Measurements from ENCODE around the gene SCRN1.
"Not testable (repeated sequence)": the region's sequence is repeated elsewhere in the genome, so short reads cannot be mapped to it uniquely, and the experiment has no call there.

Gene SCRN1

GRCh38 chr7:29922921-29923700 is 66.5 kb downstream of the SCRN1 start:
- no peak for DNase-seq

GRCh38 chr7:29921404-29922010 is 68.1 kb downstream of the SCRN1 start:
- peak; percentile 37 for DNase-seq

GRCh38 chr7:29920491-29920890 is 69.1 kb downstream of the SCRN1 start:
- DNase-seq = no peak

GRCh38 chr7:29919790-29920189 is 69.8 kb downstream of the SCRN1 start:
- DNase-seq = no peak

GRCh38 chr7:29918850-29919249 is 70.8 kb downstream of the SCRN1 start:
- no peak for DNase-seq

- no peak for DNase-seq
These were observed 72.0 kb downstream of the SCRN1 start for GRCh38 chr7:29917641-29918040.

GRCh38 chr7:29915481-29916215 is 74.0 kb downstream of the SCRN1 start:
- DNase-seq = no peak

DNA sequence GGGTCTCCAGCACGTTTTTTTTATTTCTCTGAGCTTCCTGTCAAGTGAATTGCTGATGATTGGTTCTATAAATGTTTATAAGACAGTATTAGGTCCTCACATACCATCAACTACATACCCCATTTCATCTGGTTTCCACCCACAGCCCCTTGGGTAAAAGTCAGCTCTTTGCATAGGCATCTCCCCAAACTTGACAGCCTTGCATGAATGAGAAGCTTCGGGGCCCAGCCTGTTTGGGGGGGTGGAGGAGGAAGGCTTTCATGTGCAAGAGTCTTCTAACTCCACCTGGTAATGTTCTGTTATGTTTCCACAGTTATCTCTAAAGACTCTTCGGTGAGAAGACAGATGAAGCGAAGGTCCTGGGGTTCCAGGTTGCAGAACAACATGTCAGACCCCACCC is 75.4 kb downstream of the SCRN1 start:
- DNase-seq = no peak

GRCh38 chr7:29906200-29907022 is 83.2 kb downstream of the SCRN1 start:
- no peak for DNase-seq

- no peak for DNase-seq
These were observed 88.9 kb downstream of the SCRN1 start for GRCh38 chr7:29900745-29901144.

DNA sequence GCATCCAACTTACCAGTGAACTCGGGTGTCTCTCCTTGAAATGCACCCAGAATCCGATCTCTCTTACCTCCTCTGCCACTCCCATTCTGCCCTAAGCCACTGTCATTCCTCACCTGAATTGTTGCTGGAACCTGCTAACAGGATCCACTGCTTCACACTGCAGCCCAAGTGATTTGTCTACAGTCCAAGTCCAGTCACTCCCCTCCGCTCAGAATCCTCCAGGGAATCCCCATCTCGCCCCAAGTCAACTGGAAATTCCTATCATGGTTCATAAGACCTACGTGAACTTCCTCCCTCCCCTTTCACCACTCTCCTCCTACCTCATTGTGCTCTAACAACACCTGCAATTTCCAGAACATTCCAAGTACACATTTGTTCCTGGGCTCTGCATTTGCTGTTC is 91.3 kb downstream of the SCRN1 start:
- no peak for DNase-seq

DNA sequence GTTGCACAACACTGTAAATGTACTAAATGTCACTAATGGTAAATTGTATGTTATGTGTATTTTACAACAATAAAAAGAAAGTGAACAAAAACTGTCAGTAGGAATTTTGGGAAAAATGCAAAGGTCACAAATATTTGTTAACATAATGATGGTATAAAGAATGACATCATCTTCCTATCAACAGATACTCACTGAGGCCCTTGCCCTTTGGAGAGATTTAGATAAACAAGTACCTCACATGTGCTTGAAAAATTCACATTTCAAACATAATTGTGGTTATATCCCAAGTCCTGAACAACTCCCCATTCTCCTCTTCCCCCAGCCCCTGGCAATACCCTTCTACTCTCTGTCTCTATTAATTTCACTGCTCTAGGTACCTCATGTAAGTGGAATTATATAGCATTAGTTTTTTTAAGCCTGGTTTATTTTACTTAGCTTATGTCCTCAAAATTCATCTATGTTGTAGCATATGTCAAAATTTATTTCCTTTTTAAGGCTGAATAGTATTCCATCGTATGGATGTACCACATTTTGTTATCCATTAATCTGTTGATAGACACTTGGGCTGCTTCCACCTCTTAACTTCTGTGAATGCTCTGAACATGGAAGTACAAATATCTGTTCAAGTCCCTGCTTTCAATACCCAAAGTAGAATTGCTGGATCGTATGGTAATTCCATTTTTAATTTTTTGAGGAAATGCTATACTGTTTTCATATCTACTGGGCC is 92.8 kb downstream of the SCRN1 start:
- no peak for DNase-seq

- DNase-seq = no peak
These were observed 94.0 kb downstream of the SCRN1 start for GRCh38 chr7:29895559-29895958.

GRCh38 chr7:29894256-29894655 is 95.3 kb downstream of the SCRN1 start:
- no peak for DNase-seq

DNA sequence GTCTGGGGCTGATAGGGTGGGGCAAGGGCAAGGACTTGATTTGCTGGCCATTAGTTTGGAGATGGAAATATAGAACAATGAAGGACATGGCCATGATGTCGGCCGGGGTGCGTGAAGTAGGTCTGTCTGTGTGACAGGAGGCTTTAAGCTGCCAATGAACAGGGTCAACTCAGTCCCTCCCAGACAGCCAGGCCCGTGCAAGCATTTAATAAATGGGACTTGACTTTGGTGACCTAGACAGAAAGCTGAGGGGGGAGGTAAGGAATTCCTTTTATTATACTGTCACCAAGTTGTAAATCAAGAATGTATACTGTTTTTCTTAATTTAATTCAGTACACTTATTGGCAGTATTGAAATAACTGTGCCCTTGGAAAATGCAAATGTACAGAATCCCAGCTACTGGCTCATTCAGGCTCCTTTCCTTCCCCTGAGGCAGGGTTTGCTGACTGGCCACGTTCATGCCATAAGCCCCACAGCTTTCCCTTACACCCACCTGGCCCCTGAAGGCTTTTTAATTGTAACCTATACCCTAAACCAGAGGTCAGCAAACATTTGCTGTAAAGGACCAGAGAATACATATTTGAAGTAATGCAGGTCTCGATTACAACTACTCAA is 96.1 kb downstream of the SCRN1 start:
- no peak for DNase-seq

- DNase-seq = no peak
These were observed 97.4 kb downstream of the SCRN1 start for GRCh38 chr7:29892231-29892630.

DNA sequence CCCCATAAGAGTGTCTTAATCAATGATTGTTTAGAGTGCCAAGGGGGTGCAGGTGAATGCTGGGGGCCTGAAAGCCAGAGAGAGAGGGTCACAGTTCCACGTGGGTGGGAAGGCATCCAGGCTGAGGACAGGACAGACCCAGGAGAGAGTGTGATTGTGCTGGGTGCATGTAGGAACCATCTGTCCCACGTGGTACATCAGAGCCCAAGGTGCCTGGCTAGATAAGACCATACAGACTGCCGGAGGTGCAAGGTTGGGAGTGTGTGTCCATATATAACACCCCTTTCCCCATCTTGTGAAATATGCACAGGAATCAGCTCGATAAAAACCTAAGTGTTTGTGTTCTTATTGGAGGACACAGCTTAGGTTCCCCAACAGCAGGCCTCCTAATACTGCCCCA is 97.8 kb downstream of the SCRN1 start:
- no peak for DNase-seq

- DNase-seq = not testable (repeated sequence)
These were observed 98.8 kb downstream of the SCRN1 start for GRCh38 chr7:29890786-29891185.

DNA sequence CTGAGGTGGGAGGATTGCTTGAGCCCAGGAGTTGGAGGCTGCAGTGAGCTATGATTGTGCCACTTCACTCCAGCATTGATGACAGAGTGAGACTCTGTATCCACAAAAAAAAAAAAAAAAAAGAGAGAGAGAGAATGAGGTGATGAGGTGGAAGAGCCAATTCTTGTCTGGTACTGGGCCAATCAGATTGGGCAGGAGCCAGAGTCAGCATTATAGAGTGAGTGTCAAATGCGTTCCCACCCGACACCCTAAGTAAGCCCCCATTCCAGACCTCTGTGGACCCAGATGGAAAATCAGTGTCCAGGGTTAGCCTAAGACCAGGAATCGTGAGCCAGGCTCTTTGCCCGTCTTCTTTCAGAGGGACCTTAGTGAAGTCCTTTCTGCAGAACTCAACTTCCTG is 99.3 kb downstream of the SCRN1 start:
- DNase-seq = no peak

DNA sequence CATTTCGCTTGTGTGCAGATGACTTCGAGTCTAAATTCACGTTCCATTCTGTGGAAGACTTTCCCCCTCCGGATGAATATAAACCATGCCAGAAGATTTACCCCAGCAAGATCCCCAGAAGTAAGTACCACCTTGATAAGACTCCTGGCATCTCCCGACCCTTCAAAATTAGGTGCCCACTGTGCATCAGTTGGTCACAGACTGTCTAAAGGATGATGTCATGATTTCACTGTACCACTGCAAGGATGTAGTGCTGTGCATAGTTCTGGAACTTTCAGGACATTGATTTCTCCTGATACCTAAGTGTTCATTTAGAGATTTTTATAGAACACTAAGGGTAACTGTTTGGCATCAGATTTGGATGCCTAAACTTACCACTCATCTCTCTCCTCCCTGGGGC is 100.3 kb downstream of the SCRN1 start:
- no peak for DNase-seq

DNA sequence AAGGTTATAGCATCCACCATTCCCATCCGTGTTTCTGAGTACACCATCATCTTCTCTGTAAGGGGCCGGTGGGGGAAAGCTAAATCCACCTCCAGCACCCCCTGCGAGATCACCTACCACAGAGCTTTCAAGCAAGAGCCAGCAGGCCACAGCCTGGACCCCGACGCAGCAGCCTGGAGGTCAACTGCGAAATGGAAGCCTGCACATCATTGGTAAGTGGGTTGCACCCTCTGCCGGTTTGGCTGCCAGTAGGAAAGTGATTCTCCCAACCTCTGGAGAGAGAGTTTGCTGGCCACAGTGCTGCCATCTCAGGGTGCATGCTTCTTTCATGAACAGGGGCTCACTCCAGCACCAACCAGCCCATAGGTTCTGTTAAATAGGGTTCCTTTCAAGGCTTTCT is 101.6 kb downstream of the SCRN1 start:
- no peak for DNase-seq

DNA sequence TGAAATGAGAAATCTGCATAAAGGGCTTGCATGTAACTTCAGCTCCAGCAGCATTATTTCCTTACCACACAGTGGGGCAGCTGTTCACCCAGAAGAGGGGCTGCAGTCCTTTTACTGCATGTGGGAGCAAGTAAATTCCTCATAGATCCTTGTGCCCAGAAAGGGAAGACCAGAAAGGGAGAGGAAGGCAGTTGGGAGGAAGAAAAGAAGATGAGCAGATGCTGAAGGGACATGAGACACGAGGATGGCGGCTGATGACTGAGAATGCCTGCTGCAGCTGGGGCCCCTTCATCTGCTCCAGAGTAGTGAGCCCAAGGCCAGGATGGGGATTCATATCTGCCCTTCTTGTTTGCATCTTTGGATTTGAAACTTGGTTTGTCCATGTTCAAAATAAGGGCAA is 102.8 kb downstream of the SCRN1 start:
- DNase-seq = no peak

Data from NCI-H1436 (cell line).